GM10266 (cell line): ENCODE results near the gene PUM2.

ENCODE experiments used
- DNase-seq: peaks from one replicate; pipeline ENCODE4 v3.0.0; 2012; ENCODE audit errors: extremely low spot score
- CTCF ChIP-seq: IDR thresholded peaks from 2 replicates; pipeline ENCODE4 v1.5.1; 2012; ENCODE audit warnings: mild to moderate bottlenecking, low read depth; ENCODE audit not compliant: control insufficient read depth, insufficient read depth; ENCODE audit errors: missing control alignments

The PUM2 gene

DNA sequence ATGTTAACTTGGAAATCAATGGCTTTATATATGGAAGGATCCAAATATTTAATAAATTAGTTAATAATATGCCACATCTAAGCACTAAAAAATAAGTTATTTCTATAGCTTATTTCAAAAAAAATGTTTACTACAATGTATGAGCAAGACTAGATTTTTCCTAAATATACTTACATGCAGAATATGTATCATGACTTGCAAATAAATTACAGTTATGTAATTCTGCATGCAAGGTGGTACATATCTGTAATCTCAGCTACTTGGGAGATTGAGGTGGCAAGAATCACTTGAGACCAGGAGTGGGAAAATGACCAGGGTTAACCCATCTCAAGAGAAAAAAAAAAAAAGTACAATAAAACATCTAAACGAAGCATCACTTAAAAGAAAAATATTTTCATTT, 11.6 kb downstream of the PUM2 start:
- no peak for DNase-seq

DNA sequence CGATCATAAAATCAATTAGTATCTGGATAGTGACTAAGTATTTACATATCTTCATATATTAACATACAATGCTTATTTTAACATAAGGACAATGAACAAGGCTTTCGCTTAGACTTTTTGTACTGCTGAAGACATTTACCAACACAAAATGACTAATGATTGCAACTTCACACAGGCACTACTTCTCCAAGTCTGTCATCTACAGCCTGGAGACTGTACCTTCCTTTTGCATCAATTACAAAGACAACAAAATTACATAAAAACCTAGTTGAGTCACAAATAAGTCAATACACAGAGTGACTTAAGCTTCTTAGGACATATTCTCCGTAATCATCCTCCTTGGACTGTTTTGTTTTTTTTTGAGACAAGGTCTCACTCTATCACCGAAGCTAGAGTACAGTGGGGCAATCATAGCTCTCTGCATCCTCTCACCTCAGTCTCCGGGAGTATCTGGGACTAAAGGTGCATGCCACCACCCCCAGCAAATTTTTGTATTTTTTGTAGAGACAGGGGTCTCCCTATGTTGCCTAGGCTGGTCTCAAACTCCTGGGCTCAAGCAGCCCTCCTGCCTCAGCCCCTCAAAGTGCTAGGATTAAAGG, 15.9 kb downstream of the PUM2 start:
- TF ChIP-seq CTCF, result no peak
- no peak for DNase-seq

More for the DNA sequence above, 11.6 kb downstream of the PUM2 start:
- TF ChIP-seq CTCF, result no peak

DNA sequence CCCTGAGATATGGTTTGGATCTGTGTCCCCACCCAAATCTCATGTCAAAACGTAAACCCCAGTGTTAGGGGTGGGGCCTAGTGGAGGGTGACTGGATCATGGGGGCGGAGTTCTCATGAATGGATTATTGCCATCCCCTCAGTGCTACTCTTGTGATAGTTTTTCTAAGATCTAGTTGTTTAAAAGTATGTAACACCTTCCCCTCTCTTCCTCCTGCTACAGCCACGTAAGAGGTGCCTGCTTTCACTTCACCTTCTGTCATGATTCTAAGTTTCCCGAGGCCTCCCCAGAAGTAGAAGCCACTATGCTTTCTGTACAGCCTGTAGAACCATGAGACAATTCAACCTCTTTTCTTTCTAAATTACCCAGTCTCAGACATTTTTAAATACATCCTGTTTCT, 16.9 kb downstream of the PUM2 start:
- no peak for TF ChIP-seq CTCF
- DNase-seq, result no peak

GRCh38 chr2:20330192-20330591, 20.5 kb downstream of the PUM2 start:
- TF ChIP-seq CTCF, result no peak
- DNase-seq, result no peak

DNA sequence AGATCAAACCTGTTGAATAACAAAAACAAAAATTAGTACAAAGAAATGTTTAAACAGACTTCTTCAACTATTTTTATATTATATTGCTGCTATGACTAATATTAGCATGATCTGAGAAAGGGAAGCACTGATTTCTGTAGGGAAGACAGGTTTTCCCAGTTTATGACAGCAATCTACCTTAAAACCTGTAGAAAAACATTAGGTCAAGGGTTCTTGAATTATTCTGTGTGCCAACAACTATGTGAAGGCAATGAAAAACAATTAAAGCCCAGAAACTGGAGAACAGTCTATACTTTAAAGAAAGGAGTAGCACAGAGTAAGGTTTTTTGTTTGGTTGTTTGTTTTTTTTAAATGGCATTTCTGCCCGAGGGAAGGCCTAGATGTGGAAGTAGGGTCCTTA, 23.3 kb downstream of the PUM2 start:
- no peak for TF ChIP-seq CTCF
- DNase-seq, result no peak

- DNase-seq, result peak; percentile 23
- peak; percentile 81 for TF ChIP-seq CTCF
Observed at GRCh38 chr2:20326163-20326780, 24.4 kb downstream of the PUM2 start.

DNA sequence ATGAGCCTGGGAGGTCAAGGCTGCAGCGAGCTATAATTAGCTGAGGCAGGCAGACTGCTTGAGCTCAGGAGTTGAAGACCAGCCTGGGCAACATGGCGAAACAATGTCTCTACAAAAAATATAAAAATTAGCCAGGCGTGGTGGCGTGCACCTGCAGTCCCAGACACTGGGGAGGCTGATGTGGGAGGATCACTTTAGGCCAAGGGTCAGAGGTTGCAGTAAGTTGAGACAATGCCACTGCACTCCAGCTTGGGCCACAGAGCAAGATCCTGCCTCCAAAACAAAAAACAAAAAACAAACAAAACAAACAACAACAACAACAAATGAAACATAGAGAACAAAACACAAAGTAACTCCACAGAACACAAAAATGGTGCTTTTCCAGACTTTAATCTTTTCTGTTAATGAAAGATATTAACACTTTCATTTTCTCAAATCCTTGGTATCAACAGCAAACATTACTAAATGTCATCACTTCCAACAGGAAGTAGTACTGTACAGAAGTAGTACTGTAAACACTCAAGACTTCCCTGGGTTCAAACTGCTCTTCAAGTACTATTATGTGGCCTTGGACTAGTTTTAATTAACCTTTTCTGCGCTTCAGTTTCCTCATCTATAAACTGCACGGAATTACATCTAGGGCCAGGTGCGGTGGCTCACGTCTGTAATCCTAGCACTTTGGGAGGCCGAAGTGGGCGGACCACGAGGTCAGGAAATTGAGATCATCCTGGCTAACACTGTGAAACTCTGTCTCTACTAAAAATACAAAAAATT, 27.9 kb downstream of the PUM2 start:
- no peak for DNase-seq
- TF ChIP-seq CTCF, result no peak
